CD14-positive monocyte (primary cell): ENCODE measurements around the gene AURKA. TPM values are rescaled to one million over a fixed set of nuclear protein-coding genes. Genes with fewer than 3 reads are reported as not detected.

ENCODE experiments used
- DNase-seq, 3 donors: peaks; one replicate each; pipeline ENCODE4 v3.0.0-alpha.2; 2011 to 2022
- H2AFZ ChIP-seq: 2 replicates; pipeline ENCODE4 v1.6.0; 2012; ENCODE audit warnings: mild to moderate bottlenecking, low read depth, low read length, inconsistent platforms; ENCODE audit not compliant: insufficient read depth, poor library complexity, severe bottlenecking
- H3K27ac ChIP-seq, 2 donors: 1 replicate in 1 of 2; 2 replicates in 1 of 2; pipeline ENCODE4 v1.5.1; 2012 to 2013; ENCODE audit warnings: low read length in 2 of 2, control low read depth in 1 of 2, inconsistent platforms in 1 of 2, low read depth in 1 of 2, mild to moderate bottlenecking in 1 of 2
- H3K27me3 ChIP-seq, 2 donors: one replicate each; pipeline versions ENCODE4 v1.6.0 to v1.6.1; 2011 to 2013; ENCODE audit warnings: low read length in 2 of 2; ENCODE audit not compliant: control insufficient read depth in 2 of 2, insufficient read depth in 2 of 2
- H3K36me3 ChIP-seq, 2 donors: replicated peaks in 1 of 2; 1 replicate in 1 of 2; 2 replicates in 1 of 2; pipeline versions ENCODE4 v1.5.1 to v1.6.1; 2012 to 2013; ENCODE audit warnings: low read length in 2 of 2, control low read depth in 1 of 2, inconsistent platforms in 1 of 2, mild to moderate bottlenecking in 1 of 2; ENCODE audit not compliant: insufficient read depth in 2 of 2, control insufficient read depth in 1 of 2
- H3K4me1 ChIP-seq, 2 donors: 1 replicate in 1 of 2; 2 replicates in 1 of 2; pipeline versions ENCODE4 v1.5.1 to v1.6.1; 2012 to 2013; ENCODE audit warnings: low read length in 2 of 2, control low read depth in 1 of 2, inconsistent platforms in 1 of 2, mild to moderate bottlenecking in 1 of 2, moderate library complexity in 1 of 2; ENCODE audit not compliant: insufficient read depth in 2 of 2, control insufficient read depth in 1 of 2
- H3K4me2 ChIP-seq: replicated peaks from 2 replicates; pipeline ENCODE3; 2012; ENCODE audit warnings: low read length, moderate library complexity, mild to moderate bottlenecking; ENCODE audit not compliant: poor library complexity, severe bottlenecking; ENCODE audit errors: extremely low read depth
- H3K4me3 ChIP-seq, 3 experiments: fragments of 200-600 bp in 1 of 3; sonication (generic) in 1 of 3; replicated peaks in 1 of 3; 1 replicate in 2 of 3; 2 replicates in 1 of 3; pipeline ENCODE4 v1.5.1; 2011 to 2013; ENCODE audit warnings: low read length in 3 of 3, mild to moderate bottlenecking in 3 of 3, control low read depth in 2 of 3, low read depth in 2 of 3, inconsistent platforms in 1 of 3, moderate library complexity in 1 of 3
- H3K79me2 ChIP-seq: 2 replicates; pipeline ENCODE4 v1.6.0; 2012; ENCODE audit warnings: mild to moderate bottlenecking, control low read depth, inconsistent platforms, low read length, moderate library complexity; ENCODE audit not compliant: insufficient read depth
- H3K9ac ChIP-seq: 2 replicates; pipeline ENCODE4 v1.6.0; 2017; ENCODE audit warnings: low read length, mild to moderate bottlenecking; ENCODE audit not compliant: insufficient read depth, poor library complexity, severe bottlenecking
- H3K9me3 ChIP-seq, 2 donors: replicated peaks in 1 of 2; 1 replicate in 1 of 2; 2 replicates in 1 of 2; pipeline versions ENCODE4 v1.5.1 to v1.6.1; 2012 to 2013; ENCODE audit warnings: low read length in 2 of 2, control low read depth in 1 of 2; ENCODE audit not compliant: control insufficient read depth in 1 of 2, insufficient read depth in 1 of 2
- H4K20me1 ChIP-seq: 2 replicates; pipeline ENCODE4 v1.6.0; 2012; ENCODE audit warnings: mild to moderate bottlenecking, low read length, control low read depth, moderate library complexity; ENCODE audit not compliant: insufficient read depth
- H3K27ac Mint-ChIP-seq, 7 donors: one replicate each; pipeline ENCODE4 v1.8.0; 2020; ENCODE audit warnings: mild to moderate bottlenecking in 7 of 7, mixed read lengths in 7 of 7, moderate library complexity in 6 of 7, inconsistent platforms in 2 of 7
- H3K27me3 Mint-ChIP-seq, 3 donors: one replicate each; pipeline ENCODE4 v1.8.0; 2021 to 2022; ENCODE audit warnings: low read depth in 3 of 3, mild to moderate bottlenecking in 3 of 3, mixed read lengths in 3 of 3, moderate library complexity in 3 of 3, inconsistent platforms in 1 of 3
- H3K36me3 Mint-ChIP-seq, 2 donors: one replicate each; pipeline ENCODE4 v1.8.0; 2020; ENCODE audit warnings: mixed read lengths in 2 of 2, inconsistent platforms in 1 of 2, mild to moderate bottlenecking in 1 of 2
- H3K4me1 Mint-ChIP-seq: one replicate; pipeline ENCODE4 v1.8.0; 2020; ENCODE audit warnings: mild to moderate bottlenecking, mixed read lengths
- H3K4me3 Mint-ChIP-seq, 2 donors: one replicate each; pipeline ENCODE4 v1.8.0; 2020; ENCODE audit warnings: mild to moderate bottlenecking in 2 of 2, mixed read lengths in 2 of 2, moderate library complexity in 1 of 2
- H3K9me3 Mint-ChIP-seq, 7 donors: one replicate each; pipeline ENCODE4 v1.8.0; 2020 to 2022; ENCODE audit warnings: mixed read lengths in 7 of 7, mild to moderate bottlenecking in 6 of 7, moderate library complexity in 6 of 7, inconsistent platforms in 2 of 7
- WGBS: methylation state at CpG from one replicate; pipeline ENCODE4 v1.1.5; 2013; ENCODE audit warnings: missing lambda C conversion rate; ENCODE audit not compliant: insufficient coverage; 5-methylcytosine and 5-hydroxymethylcytosine counted together
- intact Hi-C, 2 donors: fragments of 100-400 bp; cut with micrococcal nuclease; formaldehyde crosslinking; loops; one replicate each; pipeline versions ENCODE4 v1.15.0 to v1.15.1; 2023
- polyA plus RNA-seq, 3 donors: library from polyadenylated mRNA; depleted of rRNA in 1 of 3; unstranded in 2 of 3; stranded (reverse) in 1 of 3; fragments of 300-500 nt in 2 of 3; fragments of >200 nt in 1 of 3; fragmentation: Illumina TruSeq in 2 of 3; gene quantifications; 1 replicate in 2 of 3; 2 replicates in 1 of 3; pipeline ENCODE4 v1.2.3, GENCODE V29; 2012 to 2021
- TF ChIP-seq, protein P1 (sequence below): fragments of 200-600 bp; IDR thresholded peaks from one replicate; pipeline ENCODE4 v1.8.0; 2022; ENCODE audit warnings: antibody characterized with exemption, mild to moderate bottlenecking

AURKA gene
- polyA plus RNA-seq, 3 donors = 1.4 to 1.7 (median 1.5) TPM

DNA sequence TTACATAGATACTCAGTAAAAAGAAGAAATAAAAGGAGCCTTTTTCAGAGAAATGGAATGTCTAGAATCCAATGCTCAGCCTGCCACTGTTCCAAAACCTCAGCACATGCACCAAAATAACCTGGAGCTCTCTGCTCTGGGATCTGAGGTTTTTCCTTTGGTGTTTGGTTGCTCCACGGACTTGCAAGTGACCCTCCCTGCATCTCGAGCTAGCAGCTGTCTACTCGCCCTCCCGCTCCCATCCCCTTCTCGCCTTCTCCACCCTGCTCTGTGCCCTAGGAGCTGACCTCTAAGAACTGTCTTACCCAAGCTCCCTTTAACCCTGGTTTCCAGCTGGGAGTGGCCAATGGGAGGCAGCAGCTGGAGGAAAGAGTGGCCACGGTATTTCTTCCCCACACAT lies 68.4 kb downstream of the AURKA start:
- Histone ChIP-seq H3K4me1 (no peaks in the 10 kb centered on the region), H2AFZ (no peak overlapping the region), H3K9ac (no peak overlapping the region), H3K79me2 (no peaks in the 10 kb centered on the region), H3K27ac (no peak overlapping the region), H3K4me3 (no peak overlapping the region), H3K9me3 (no peaks in the 10 kb centered on the region), H3K27me3 (no peaks in the 10 kb centered on the region), H3K4me2 (no peak overlapping the region), H4K20me1 (no peaks in the 10 kb centered on the region), H3K36me3 (no peaks in the 10 kb centered on the region)
- H3K27ac Mint-ChIP-seq = no peak overlapping the region
- H3K9me3 Mint-ChIP-seq = peaks cover 0 to 2% (median 0%) of the 10 kb centered on the region in 7 donors
- H3K27me3 Mint-ChIP-seq = peaks cover 5 to 12% (median 11%) of the 10 kb centered on the region in 3 donors
- intact Hi-C loops = no loop called here
- no peak for DNase-seq
- H3K36me3 Mint-ChIP-seq = no peaks in the 10 kb centered on the region
- H3K4me1 Mint-ChIP-seq = no peaks in the 10 kb centered on the region
- WGBS = 59% methylated on average over 3 of the region's 6 CpGs
- TF ChIP-seq, protein P1, sequence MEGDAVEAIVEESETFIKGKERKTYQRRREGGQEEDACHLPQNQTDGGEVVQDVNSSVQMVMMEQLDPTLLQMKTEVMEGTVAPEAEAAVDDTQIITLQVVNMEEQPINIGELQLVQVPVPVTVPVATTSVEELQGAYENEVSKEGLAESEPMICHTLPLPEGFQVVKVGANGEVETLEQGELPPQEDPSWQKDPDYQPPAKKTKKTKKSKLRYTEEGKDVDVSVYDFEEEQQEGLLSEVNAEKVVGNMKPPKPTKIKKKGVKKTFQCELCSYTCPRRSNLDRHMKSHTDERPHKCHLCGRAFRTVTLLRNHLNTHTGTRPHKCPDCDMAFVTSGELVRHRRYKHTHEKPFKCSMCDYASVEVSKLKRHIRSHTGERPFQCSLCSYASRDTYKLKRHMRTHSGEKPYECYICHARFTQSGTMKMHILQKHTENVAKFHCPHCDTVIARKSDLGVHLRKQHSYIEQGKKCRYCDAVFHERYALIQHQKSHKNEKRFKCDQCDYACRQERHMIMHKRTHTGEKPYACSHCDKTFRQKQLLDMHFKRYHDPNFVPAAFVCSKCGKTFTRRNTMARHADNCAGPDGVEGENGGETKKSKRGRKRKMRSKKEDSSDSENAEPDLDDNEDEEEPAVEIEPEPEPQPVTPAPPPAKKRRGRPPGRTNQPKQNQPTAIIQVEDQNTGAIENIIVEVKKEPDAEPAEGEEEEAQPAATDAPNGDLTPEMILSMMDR = no peak
- no peak overlapping the region for H3K4me3 Mint-ChIP-seq

DNA sequence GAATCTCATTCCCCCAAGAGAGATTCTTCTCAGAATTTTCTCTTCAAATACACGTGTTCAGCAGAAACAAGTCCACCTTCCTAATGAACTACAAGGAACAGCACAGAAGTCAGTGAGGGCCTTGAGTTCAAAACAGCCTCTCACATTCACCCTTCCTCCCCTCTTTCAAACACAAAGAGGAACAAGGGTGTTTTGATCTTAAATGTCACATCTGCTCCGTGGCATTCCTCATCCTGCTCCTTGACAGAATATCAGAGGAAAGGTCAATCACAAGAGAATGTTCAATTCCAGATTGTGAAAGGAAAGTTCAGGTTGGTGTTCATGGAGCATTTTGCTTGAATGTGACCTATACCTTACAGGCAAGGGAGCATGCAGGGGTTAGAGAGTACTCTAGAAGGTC lies 68.8 kb downstream of the AURKA start:
- Histone ChIP-seq H3K4me2 (no peak overlapping the region), H3K4me3 (no peak overlapping the region), H3K27me3 (no peaks in the 10 kb centered on the region), H4K20me1 (no peaks in the 10 kb centered on the region), H3K9me3 (no peaks in the 10 kb centered on the region), H3K79me2 (no peaks in the 10 kb centered on the region), H3K4me1 (no peaks in the 10 kb centered on the region), H2AFZ (no peak overlapping the region), H3K36me3 (no peaks in the 10 kb centered on the region), H3K9ac (no peak overlapping the region), H3K27ac (no peak overlapping the region)
- intact Hi-C loops = no loop called here
- peaks cover 5 to 16% (median 11%) of the 10 kb centered on the region in 3 donors for H3K27me3 Mint-ChIP-seq
- no peak overlapping the region for H3K4me3 Mint-ChIP-seq
- no peak for DNase-seq
- H3K27ac Mint-ChIP-seq = no peak overlapping the region
- H3K36me3 Mint-ChIP-seq = no peaks in the 10 kb centered on the region
- H3K4me1 Mint-ChIP-seq = no peaks in the 10 kb centered on the region
- WGBS = 17% methylated on average over 1 of the region's 2 CpGs
- TF ChIP-seq, protein P1 = no peak
- peaks cover 0 to 2% (median 0%) of the 10 kb centered on the region in 7 donors for H3K9me3 Mint-ChIP-seq
